DOHH2 (cell line): ENCODE measurements around the gene GRIN2A.

Source experiments
- EZH2phosphoT487 ChIP-seq: fragments of 200-600 bp; sonication (generic); IDR thresholded peaks from 2 replicates; pipeline ENCODE4 v1.6.1; 2017; ENCODE audit warnings: borderline replicate concordance, mild to moderate bottlenecking, antibody characterized with exemption, low read length, moderate library complexity, mixed read lengths
- TF ChIP-seq, protein P1 (sequence below): fragments of 200-600 bp; sonication (generic); IDR thresholded peaks from one replicate; pipeline ENCODE4 v1.5.1; 2014; ENCODE audit warnings: antibody characterized with exemption, mild to moderate bottlenecking, low read depth, low read length; ENCODE audit not compliant: poor library complexity, severe bottlenecking

DNA sequence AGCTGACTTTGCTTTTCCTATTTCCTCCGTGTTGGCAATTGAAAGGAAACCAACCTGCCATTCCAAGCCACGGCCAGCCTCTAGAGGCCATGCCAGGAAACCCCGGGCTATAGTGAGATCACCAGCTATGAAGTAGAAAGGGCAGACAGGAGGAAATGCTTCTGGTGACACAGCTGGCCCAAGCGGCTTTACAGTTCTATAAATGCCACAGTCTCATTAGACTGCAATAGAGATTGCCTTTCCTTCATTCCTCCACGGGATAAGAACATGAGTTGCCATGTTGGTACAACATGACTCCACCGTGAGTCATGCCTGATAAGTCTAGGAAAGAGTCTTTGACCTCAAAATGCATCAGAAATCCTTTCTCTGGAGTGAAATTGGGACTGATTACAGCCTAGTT lies 384.9 kb downstream of the GRIN2A start:
- TF ChIP-seq, protein P1, sequence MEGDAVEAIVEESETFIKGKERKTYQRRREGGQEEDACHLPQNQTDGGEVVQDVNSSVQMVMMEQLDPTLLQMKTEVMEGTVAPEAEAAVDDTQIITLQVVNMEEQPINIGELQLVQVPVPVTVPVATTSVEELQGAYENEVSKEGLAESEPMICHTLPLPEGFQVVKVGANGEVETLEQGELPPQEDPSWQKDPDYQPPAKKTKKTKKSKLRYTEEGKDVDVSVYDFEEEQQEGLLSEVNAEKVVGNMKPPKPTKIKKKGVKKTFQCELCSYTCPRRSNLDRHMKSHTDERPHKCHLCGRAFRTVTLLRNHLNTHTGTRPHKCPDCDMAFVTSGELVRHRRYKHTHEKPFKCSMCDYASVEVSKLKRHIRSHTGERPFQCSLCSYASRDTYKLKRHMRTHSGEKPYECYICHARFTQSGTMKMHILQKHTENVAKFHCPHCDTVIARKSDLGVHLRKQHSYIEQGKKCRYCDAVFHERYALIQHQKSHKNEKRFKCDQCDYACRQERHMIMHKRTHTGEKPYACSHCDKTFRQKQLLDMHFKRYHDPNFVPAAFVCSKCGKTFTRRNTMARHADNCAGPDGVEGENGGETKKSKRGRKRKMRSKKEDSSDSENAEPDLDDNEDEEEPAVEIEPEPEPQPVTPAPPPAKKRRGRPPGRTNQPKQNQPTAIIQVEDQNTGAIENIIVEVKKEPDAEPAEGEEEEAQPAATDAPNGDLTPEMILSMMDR, result no peak
- TF ChIP-seq EZH2phosphoT487, result no peak
